ENCODE results near the gene VWA8.
"Not testable (repeated sequence)": the region's sequence is repeated elsewhere in the genome, so short reads cannot be mapped to it uniquely, and the experiment has no call there.

The VWA8 gene

DNA sequence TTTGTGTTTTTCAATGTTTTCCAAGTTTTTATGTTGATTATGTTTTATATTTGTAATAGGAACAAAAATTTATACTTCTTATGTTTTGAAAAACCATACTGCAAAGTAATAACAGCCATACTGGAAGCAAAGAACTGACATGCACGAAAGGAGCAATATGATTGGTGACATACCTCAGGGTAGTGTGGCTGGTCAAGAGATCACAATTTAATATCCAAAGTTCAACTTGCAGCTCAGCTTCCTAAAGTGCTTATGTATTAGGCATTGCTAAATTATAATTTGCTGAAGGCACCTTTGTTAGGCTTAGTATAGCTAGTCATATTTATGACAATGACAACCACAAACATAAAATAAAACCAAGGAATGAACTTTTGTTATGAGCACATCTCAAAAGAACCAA, 25.9 kb downstream of the VWA8 start:
- TF ChIP-seq, protein P1, sequence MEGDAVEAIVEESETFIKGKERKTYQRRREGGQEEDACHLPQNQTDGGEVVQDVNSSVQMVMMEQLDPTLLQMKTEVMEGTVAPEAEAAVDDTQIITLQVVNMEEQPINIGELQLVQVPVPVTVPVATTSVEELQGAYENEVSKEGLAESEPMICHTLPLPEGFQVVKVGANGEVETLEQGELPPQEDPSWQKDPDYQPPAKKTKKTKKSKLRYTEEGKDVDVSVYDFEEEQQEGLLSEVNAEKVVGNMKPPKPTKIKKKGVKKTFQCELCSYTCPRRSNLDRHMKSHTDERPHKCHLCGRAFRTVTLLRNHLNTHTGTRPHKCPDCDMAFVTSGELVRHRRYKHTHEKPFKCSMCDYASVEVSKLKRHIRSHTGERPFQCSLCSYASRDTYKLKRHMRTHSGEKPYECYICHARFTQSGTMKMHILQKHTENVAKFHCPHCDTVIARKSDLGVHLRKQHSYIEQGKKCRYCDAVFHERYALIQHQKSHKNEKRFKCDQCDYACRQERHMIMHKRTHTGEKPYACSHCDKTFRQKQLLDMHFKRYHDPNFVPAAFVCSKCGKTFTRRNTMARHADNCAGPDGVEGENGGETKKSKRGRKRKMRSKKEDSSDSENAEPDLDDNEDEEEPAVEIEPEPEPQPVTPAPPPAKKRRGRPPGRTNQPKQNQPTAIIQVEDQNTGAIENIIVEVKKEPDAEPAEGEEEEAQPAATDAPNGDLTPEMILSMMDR (IDR thresholded peaks at IDR 0.05; ENCODE audit: control insufficient read depth, extremely low read depth, insufficient read depth): no peak
- no peak overlapping the region for H3K4me3 ChIP-seq (ENCODE audit: low read depth, low read length)
- no peak for DNase-seq (ENCODE audit: low read depth)

DNA sequence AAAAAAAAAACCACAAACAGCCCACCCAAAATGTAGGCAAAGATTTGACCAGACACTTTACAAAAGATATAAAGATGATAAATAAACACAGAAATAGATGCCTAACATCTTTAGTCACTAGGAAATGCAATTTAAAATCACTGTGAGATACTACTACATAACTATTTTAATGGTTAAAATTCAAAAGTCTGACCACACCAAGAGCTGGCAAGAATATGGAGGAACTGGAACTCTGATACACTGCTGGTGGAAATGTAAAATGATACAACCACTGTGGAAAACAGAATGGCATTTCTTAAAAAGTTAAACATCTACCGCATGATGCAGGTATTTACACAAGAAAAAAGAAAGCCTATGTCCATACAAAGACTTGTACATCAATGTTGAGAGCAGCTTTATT, 26.8 kb downstream of the VWA8 start:
- DNase-seq (ENCODE audit: low read depth): no peak
- TF ChIP-seq, protein P1 (IDR thresholded peaks at IDR 0.05; ENCODE audit: control insufficient read depth, extremely low read depth, insufficient read depth): no peak
- no peak overlapping the region for H3K4me3 ChIP-seq (ENCODE audit: low read depth, low read length)

DNA sequence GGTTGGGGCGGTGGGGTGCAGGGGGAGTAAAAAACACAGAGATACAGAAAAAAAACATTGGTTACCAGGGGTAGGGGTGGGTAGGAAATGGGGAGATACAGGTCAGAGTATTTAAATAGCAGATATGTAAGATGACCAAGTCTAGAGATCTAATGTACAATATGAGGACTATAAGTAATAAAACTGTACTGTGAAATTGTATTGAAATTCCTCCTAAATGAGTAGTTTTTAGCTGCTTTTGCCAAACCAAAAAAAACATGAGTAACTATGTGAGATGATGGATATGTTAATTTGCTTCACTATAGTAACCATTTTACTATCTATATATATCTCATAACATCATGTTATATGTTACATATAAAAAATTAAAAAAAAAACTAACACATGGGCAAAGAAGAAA, 29.6 kb downstream of the VWA8 start:
- TF ChIP-seq, protein P1 (IDR thresholded peaks at IDR 0.05; ENCODE audit: control insufficient read depth, extremely low read depth, insufficient read depth): no peak
- no peak overlapping the region for H3K4me3 ChIP-seq (ENCODE audit: low read depth, low read length)
- DNase-seq (ENCODE audit: low read depth): no peak

- no peak overlapping the region for H3K4me3 ChIP-seq (ENCODE audit: low read depth, low read length)
- TF ChIP-seq, protein P1 (IDR thresholded peaks at IDR 0.05; ENCODE audit: control insufficient read depth, extremely low read depth, insufficient read depth): no peak
- DNase-seq (ENCODE audit: low read depth): no peak
Measured at GRCh38 chr13:41930154-41930553, 30.8 kb downstream of the VWA8 start.

GRCh38 chr13:41928323-41928722, 32.6 kb downstream of the VWA8 start:
- TF ChIP-seq, protein P1 (IDR thresholded peaks at IDR 0.05; ENCODE audit: control insufficient read depth, extremely low read depth, insufficient read depth): no peak
- DNase-seq (ENCODE audit: low read depth): no peak
- no peak overlapping the region for H3K4me3 ChIP-seq (ENCODE audit: low read depth, low read length)

- TF ChIP-seq, protein P1 (IDR thresholded peaks at IDR 0.05; ENCODE audit: control insufficient read depth, extremely low read depth, insufficient read depth): no peak
- H3K4me3 ChIP-seq (ENCODE audit: low read depth, low read length): no peak overlapping the region
- DNase-seq (ENCODE audit: low read depth): no peak
Measured at GRCh38 chr13:41925014-41925413, 35.9 kb downstream of the VWA8 start.

GRCh38 chr13:41922894-41923293, 38.0 kb downstream of the VWA8 start:
- DNase-seq (ENCODE audit: low read depth); H3K4me3 ChIP-seq (ENCODE audit: low read depth, low read length): not testable (repeated sequence)

Measured in LNCaP clone FGC (cell line).